NCI-H1105 treated with DMSO at 0.1 percent for 48 hours (cell line): Measurements from ENCODE around the gene DOK4.
A peak's percentile ranks its signal among the peaks of the same experiment; 100 is the strongest.
"Not testable (repeated sequence)": the region's sequence is repeated elsewhere in the genome, so short reads cannot be mapped to it uniquely, and the experiment has no call there.

Experiments
- DNase-seq: peaks from one replicate; lab custom pipeline; 2025; lab: John Stamatoyannopoulos, UW

Gene DOK4

GRCh38 chr16:57446531-57447185 is 39.6 kb downstream of the DOK4 start:
- DNase-seq, result peak; percentile 18

GRCh38 chr16:57445510-57445909 is 40.8 kb downstream of the DOK4 start:
- no peak for DNase-seq

- no peak for DNase-seq
These were observed 41.6 kb downstream of the DOK4 start for GRCh38 chr16:57444711-57445110.

- DNase-seq, result not testable (repeated sequence)
These were observed 45.7 kb downstream of the DOK4 start for GRCh38 chr16:57440551-57440950.

- DNase-seq, result not testable (repeated sequence)
These were observed 46.3 kb downstream of the DOK4 start for GRCh38 chr16:57439947-57440346.

DNA sequence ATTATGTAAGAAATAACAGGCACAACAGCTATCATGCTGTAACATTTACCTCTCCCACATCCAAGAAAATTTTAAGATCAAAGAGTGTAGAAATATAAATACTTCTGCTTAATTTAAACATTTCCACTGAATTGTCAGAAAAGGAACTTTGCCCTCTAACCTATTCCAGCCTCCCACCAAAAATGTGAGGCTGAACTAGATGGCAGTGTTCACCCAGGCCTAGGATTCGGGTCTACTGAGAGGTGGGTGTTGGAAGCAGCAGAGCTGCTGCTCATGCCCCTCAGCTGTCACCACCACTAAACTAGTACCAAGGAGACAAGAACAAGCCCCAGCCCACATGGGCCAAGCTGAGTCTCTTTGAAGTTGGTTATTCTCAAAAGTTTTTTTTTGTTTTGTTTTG is 50.5 kb downstream of the DOK4 start:
- no peak for DNase-seq

- DNase-seq, result no peak
These were observed 52.3 kb downstream of the DOK4 start for GRCh38 chr16:57434003-57434402.

DNA sequence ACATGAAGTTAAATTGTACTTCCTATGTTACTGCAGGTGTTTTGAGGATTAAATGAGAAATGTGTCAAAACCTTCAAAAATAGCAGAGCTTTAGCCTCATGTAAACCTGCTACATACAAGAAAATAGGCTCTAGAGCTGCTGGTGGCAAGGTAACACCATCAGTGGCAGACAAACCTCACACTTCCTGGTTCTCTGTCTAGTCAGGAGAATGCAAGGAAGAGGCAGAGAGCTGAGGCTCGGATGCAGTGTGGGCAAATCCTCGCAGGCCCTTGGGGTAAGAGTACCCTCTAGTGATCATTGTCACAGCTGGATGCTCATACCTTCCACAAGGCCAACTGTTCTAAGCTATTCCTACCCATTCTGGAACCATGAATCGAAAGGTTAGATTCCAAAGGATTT is 53.3 kb downstream of the DOK4 start:
- DNase-seq, result no peak

- no peak for DNase-seq
These were observed 53.8 kb downstream of the DOK4 start for GRCh38 chr16:57432505-57432904.

- no peak for DNase-seq
These were observed 55.3 kb downstream of the DOK4 start for GRCh38 chr16:57430955-57431354.

- DNase-seq, result no peak
These were observed 58.5 kb downstream of the DOK4 start for GRCh38 chr16:57427824-57428223.

GRCh38 chr16:57427307-57427706 is 59.0 kb downstream of the DOK4 start:
- no peak for DNase-seq

- no peak for DNase-seq
These were observed 59.9 kb downstream of the DOK4 start for GRCh38 chr16:57426356-57426755.

DNA sequence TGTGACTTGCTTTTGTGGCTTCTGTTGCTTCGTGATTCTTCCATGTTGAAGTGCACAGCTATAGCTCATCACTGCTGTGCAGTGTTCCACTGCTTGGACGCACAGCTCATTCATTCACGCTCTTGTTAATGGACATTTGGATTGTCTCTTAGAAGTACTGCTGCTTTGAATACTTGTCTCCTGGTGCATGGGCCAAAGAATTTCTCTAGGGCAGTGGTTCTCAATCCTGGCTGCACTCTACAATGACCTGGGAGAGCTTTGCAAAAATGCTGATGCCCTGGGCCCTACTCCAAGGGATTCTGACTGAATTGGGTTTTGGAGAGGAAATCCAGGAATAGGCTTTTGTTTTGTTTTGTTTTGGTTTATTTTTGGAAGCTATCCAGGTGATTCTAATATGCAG is 61.7 kb downstream of the DOK4 start:
- DNase-seq, result no peak

- DNase-seq, result no peak
These were observed 63.1 kb downstream of the DOK4 start for GRCh38 chr16:57423152-57423551.

GRCh38 chr16:57422026-57422944 is 64.0 kb downstream of the DOK4 start:
- peak; percentile 13 for DNase-seq
